IMR-90 (cell line): Measurements from ENCODE around the gene FAM171A1. TPM values are rescaled to one million over a fixed set of nuclear protein-coding genes. Genes with fewer than 3 reads are reported as not detected.

Experiments
- ATAC-seq: fragments of 200-7000 bp; cut with Tn5 transposase; 2 replicates; pipeline ENCODE4 v1.9.1; 2020; ENCODE audit warnings: low read depth, mild to moderate bottlenecking, moderate library complexity
- BruUV-seq: library from RNA; stranded (reverse); fragments of 400-500 nt; replicated peaks from 2 replicates; lab custom pipeline; 2021; lab: Mats Ljungman, UMichigan
- CTCF ChIA-PET: fragments of 300-600 bp; formaldehyde crosslinking; extraction: SDS; loops from one replicate; lab custom pipeline; 2021; ENCODE audit warnings: antibody characterized with exemption; lab: Yijun Ruan, JAX
- POLR2A ChIA-PET: fragments of 300-600 bp; sonication (Branson Sonifier 250); formaldehyde crosslinking; loops from one replicate; lab custom pipeline; 2022; ENCODE audit warnings: antibody characterized with exemption; ENCODE audit not compliant: unreplicated experiment; lab: Charles Lee
- DNase-seq: peaks from one replicate; pipeline ENCODE4 v3.0.0; 2013
- H2AFZ ChIP-seq: replicated peaks from 2 replicates; pipeline ENCODE3; 2013; ENCODE audit warnings: low read length, mild to moderate bottlenecking; ENCODE audit not compliant: poor library complexity
- H2AK5ac ChIP-seq: 2 replicates; pipeline ENCODE4 v1.6.1; 2013; ENCODE audit warnings: low read depth, low read length, inconsistent platforms
- H2AK9ac ChIP-seq: replicated peaks from 2 replicates; pipeline ENCODE3; 2013; ENCODE audit warnings: mild to moderate bottlenecking, low read depth, low read length, moderate library complexity; ENCODE audit not compliant: poor library complexity
- H2BK120ac ChIP-seq: 2 replicates; pipeline ENCODE4 v1.6.1; 2013; ENCODE audit warnings: low read depth, low read length, inconsistent platforms
- H2BK15ac ChIP-seq: 3 replicates; pipeline ENCODE4 v1.6.1; 2013; ENCODE audit warnings: low read depth, low read length, inconsistent platforms
- H2BK20ac ChIP-seq: 2 replicates; pipeline ENCODE4 v1.6.1; 2013; ENCODE audit warnings: low read depth, mild to moderate bottlenecking, inconsistent platforms, low read length, moderate library complexity
- H2BK5ac ChIP-seq: 2 replicates; pipeline ENCODE4 v1.6.1; 2013; ENCODE audit warnings: mild to moderate bottlenecking, low read depth, low read length, inconsistent platforms; ENCODE audit not compliant: poor library complexity, severe bottlenecking
- H3K14ac ChIP-seq: replicated peaks from 2 replicates; pipeline ENCODE4 v1.6.1; 2013; ENCODE audit warnings: low read depth, low read length, inconsistent platforms
- H3K18ac ChIP-seq: 2 replicates; pipeline ENCODE4 v1.6.1; 2013; ENCODE audit warnings: low read depth, low read length, control low read depth
- H3K23ac ChIP-seq: 2 replicates; pipeline ENCODE4 v1.6.1; 2013; ENCODE audit warnings: low read depth, low read length, inconsistent platforms
- H3K27ac ChIP-seq: 2 replicates; pipeline ENCODE4 v1.5.1; 2013; ENCODE audit warnings: mild to moderate bottlenecking, control low read depth, low read length; ENCODE audit not compliant: insufficient read depth
- H3K27me3 ChIP-seq: 2 replicates; pipeline ENCODE4 v1.6.1; 2013; ENCODE audit warnings: low read length; ENCODE audit not compliant: control insufficient read depth, insufficient read depth
- H3K36me3 ChIP-seq: 2 replicates; pipeline ENCODE4 v1.6.1; 2013; ENCODE audit warnings: low read length, mixed read lengths; ENCODE audit not compliant: control insufficient read depth, insufficient read depth
- H3K4ac ChIP-seq: 2 replicates; pipeline ENCODE4 v1.6.1; 2013; ENCODE audit warnings: low read depth, low read length, inconsistent platforms
- H3K4me1 ChIP-seq: 2 replicates; pipeline ENCODE4 v1.6.1; 2013; ENCODE audit warnings: low read length, mixed read lengths; ENCODE audit not compliant: control insufficient read depth, insufficient read depth
- H3K4me2 ChIP-seq: 2 replicates; pipeline ENCODE4 v1.6.1; 2013; ENCODE audit warnings: low read depth, mild to moderate bottlenecking, control low read depth, low read length, moderate library complexity
- H3K4me3 ChIP-seq: 2 replicates; pipeline ENCODE4 v1.5.1; 2013; ENCODE audit warnings: low read depth, mild to moderate bottlenecking, control low read depth, low read length, moderate library complexity; ENCODE audit not compliant: insufficient read depth
- H3K56ac ChIP-seq: 2 replicates; pipeline ENCODE4 v1.6.1; 2013; ENCODE audit warnings: low read length, inconsistent platforms; ENCODE audit not compliant: insufficient read depth; ENCODE audit errors: extremely low read depth
- H3K79me1 ChIP-seq, 2 experiments: 2 replicates each; pipeline ENCODE4 v1.6.1; 2013; ENCODE audit warnings: low read length in 2 of 2, inconsistent platforms in 1 of 2, low read depth in 1 of 2
- H3K9ac ChIP-seq: 2 replicates; pipeline ENCODE4 v1.6.1; 2013; ENCODE audit warnings: low read depth, low read length, control low read depth
- H3K9me1 ChIP-seq: 2 replicates; pipeline ENCODE4 v1.6.1; 2013; ENCODE audit warnings: low read length, inconsistent platforms; ENCODE audit not compliant: insufficient read depth
- H3K9me3 ChIP-seq: 2 replicates; pipeline ENCODE4 v1.6.1; 2013; ENCODE audit warnings: low read length; ENCODE audit not compliant: control insufficient read depth, insufficient read depth
- H4K20me1 ChIP-seq: 2 replicates; pipeline ENCODE4 v1.6.1; 2013; ENCODE audit warnings: low read length, inconsistent platforms; ENCODE audit not compliant: insufficient read depth
- H4K5ac ChIP-seq: 2 replicates; pipeline ENCODE4 v1.6.1; 2013; ENCODE audit warnings: mild to moderate bottlenecking, low read depth, low read length, control low read depth
- H4K8ac ChIP-seq, 2 experiments: 2 replicates each; pipeline ENCODE4 v1.6.1; 2013; ENCODE audit warnings: low read depth in 2 of 2, low read length in 2 of 2, control low read depth in 1 of 2, inconsistent platforms in 1 of 2
- H4K91ac ChIP-seq: 2 replicates; pipeline ENCODE4 v1.6.1; 2013; ENCODE audit warnings: low read depth, low read length, inconsistent platforms; ENCODE audit not compliant: insufficient read depth
- BHLHE40 ChIP-seq: fragments of 150-350 bp; IDR thresholded peaks from 2 replicates; pipeline ENCODE4 v1.6.1; 2016; ENCODE audit warnings: mild to moderate bottlenecking, low read depth, low read length
- CEBPB ChIP-seq: IDR thresholded peaks from 2 replicates; pipeline ENCODE4 v1.6.1; 2012; ENCODE audit warnings: low read depth, low read length, improper control_type of control experiment
- CHD1 ChIP-seq: IDR thresholded peaks from 2 replicates; pipeline ENCODE4 v1.6.1; 2012; ENCODE audit warnings: low read depth, low read length, improper control_type of control experiment
- FOS ChIP-seq: fragments of 150-350 bp; IDR thresholded peaks from 2 replicates; pipeline ENCODE4 v1.6.1; 2016; ENCODE audit warnings: low read depth, low read length
- MAFK ChIP-seq: IDR thresholded peaks from 2 replicates; pipeline ENCODE4 v1.6.1; 2012; ENCODE audit warnings: low read depth, low read length, improper control_type of control experiment
- MAZ ChIP-seq: IDR thresholded peaks from 2 replicates; pipeline ENCODE4 v1.6.1; 2012; ENCODE audit warnings: low read depth, mild to moderate bottlenecking, low read length, improper control_type of control experiment, moderate library complexity, borderline replicate concordance
- MXI1 ChIP-seq: IDR thresholded peaks from 2 replicates; pipeline ENCODE4 v1.6.1; 2012; ENCODE audit warnings: low read depth, mild to moderate bottlenecking, low read length, moderate library complexity, borderline replicate concordance
- NFE2L2 ChIP-seq: fragments of 150-350 bp; IDR thresholded peaks from 2 replicates; pipeline ENCODE4 v1.6.1; 2016; ENCODE audit warnings: low read depth, mild to moderate bottlenecking, low read length
- POLR2A ChIP-seq: IDR thresholded peaks from 2 replicates; pipeline ENCODE4 v1.6.1; 2012; ENCODE audit warnings: mild to moderate bottlenecking, low read depth, low read length
- RAD21 ChIP-seq: IDR thresholded peaks from 2 replicates; pipeline ENCODE4 v1.6.1; 2012; ENCODE audit warnings: low read length, improper control_type of control experiment
- RCOR1 ChIP-seq: IDR thresholded peaks from 2 replicates; pipeline ENCODE4 v1.6.1; 2012; ENCODE audit warnings: mild to moderate bottlenecking, low read length, improper control_type of control experiment; ENCODE audit not compliant: insufficient replicate concordance
- RFX5 ChIP-seq: IDR thresholded peaks from 2 replicates; pipeline ENCODE4 v1.8.0; 2012; ENCODE audit warnings: low read depth, mild to moderate bottlenecking, low read length, moderate library complexity
- SMC3 ChIP-seq: fragments of 150-350 bp; IDR thresholded peaks from 2 replicates; pipeline ENCODE4 v1.6.1; 2016; ENCODE audit warnings: low read depth, mild to moderate bottlenecking, antibody characterized with exemption, low read length, moderate library complexity
- WGBS, 2 experiments: methylation state at CpG; one replicate each; pipeline versions ENCODE4 v1.1.5 to v1.1.7; 2013; ENCODE audit warnings: missing lambda C conversion rate in 2 of 2; ENCODE audit not compliant: insufficient read length in 1 of 2; ENCODE audit errors: extremely low coverage in 2 of 2; 5-methylcytosine and 5-hydroxymethylcytosine counted together
- dilution Hi-C: fragments of 300-500 bp; cut with HindIII; formaldehyde crosslinking; loops from one replicate; pipeline ENCODE4 v1.14.3; 2018; ENCODE audit warnings: low sequenced_read_pairs; ENCODE audit not compliant: unreplicated experiment
- in situ Hi-C: fragments of 300-500 bp; cut with MboI; formaldehyde crosslinking; loops from 3 replicates; pipeline ENCODE4 v1.14.3; 2019; ENCODE audit warnings: low sequenced_read_pairs, inconsistent platforms, mixed read lengths
- intact Hi-C: fragments of 100-400 bp; cut with micrococcal nuclease; formaldehyde crosslinking; loops from 2 replicates; pipeline ENCODE4 v1.10.0; 2022
- polyA plus RNA-seq, 3 experiments: library from polyadenylated mRNA; depleted of rRNA; stranded (reverse); fragments of >200 nt; gene quantifications; 2 replicates each; pipeline ENCODE4 v1.2.3, GENCODE V29; 2012; ENCODE audit warnings: low replicate concordance in 1 of 3
- total RNA-seq: library from RNA; depleted of rRNA; stranded (reverse); fragments of >200 nt; gene quantifications from 2 replicates; pipeline ENCODE4 v1.2.3, GENCODE V29; 2012
- TF ChIP-seq, protein P1 (sequence below): conservative IDR thresholded peaks from 2 replicates; pipeline ENCODE4 v1.5.1; 2012; ENCODE audit warnings: mild to moderate bottlenecking, low read depth, low read length, improper control_type of control experiment
- TF ChIP-seq, protein P2 (sequence below): fragments of 150-350 bp; IDR thresholded peaks from 2 replicates; pipeline ENCODE4 v1.6.1; 2017; ENCODE audit warnings: mild to moderate bottlenecking, antibody characterized with exemption, low read length, low read depth
- TF ChIP-seq, protein P3 (sequence below): fragments of 150-350 bp; IDR thresholded peaks from 2 replicates; pipeline ENCODE4 v1.6.1; 2016; ENCODE audit warnings: low read depth, mild to moderate bottlenecking, low read length, moderate library complexity, borderline replicate concordance

Gene FAM171A1
- total and polyA plus RNA-seq, 2 of the 4 experiments (the other 2 are of a cell fraction) = 20.3 to 30.6 TPM

DNA sequence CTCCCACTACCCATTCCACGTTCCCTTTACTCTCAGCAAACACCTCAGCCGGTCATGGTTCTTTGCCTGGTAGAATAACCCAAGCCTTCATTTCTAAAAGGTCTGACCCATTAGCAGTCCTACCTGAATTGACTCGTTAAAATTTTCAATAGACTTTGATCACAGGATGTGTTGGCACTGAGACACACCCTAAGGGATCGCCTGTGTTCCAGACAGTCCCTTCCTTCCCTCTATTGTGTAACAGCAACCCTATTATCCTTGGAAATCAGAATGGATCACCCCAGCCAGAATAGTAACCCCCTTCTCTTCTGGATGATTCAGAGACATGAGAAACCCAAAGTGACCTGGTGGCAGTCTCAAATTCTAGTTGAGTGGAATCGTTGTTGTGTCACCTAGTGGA lies 20.4 kb upstream of the FAM171A1 start:
- intact Hi-C loops = no loop called here
- ATAC-seq (no peak), DNase-seq (no peak)
- in situ Hi-C loops = no loop called here
- no peak overlapping the region for H3K4me2 ChIP-seq
- H2BK5ac ChIP-seq = no peak overlapping the region
- ChIA-PET CTCF (no interaction called here), POLR2A (no interaction called here)
- no peaks in the 10 kb centered on the region for H3K79me1 ChIP-seq
- no TSS peak for BruUV-seq
- TF ChIP-seq NFE2L2 (no peak), CHD1 (no peak), POLR2A (no peak), MAZ (no peak), RAD21 (no peak), FOS (no peak), SMC3 (no peak), RCOR1 (no peak), MAFK (no peak), RFX5 (no peak), CEBPB (no peak), MXI1 (no peak), BHLHE40 (no peak)
- TF ChIP-seq, protein P1, sequence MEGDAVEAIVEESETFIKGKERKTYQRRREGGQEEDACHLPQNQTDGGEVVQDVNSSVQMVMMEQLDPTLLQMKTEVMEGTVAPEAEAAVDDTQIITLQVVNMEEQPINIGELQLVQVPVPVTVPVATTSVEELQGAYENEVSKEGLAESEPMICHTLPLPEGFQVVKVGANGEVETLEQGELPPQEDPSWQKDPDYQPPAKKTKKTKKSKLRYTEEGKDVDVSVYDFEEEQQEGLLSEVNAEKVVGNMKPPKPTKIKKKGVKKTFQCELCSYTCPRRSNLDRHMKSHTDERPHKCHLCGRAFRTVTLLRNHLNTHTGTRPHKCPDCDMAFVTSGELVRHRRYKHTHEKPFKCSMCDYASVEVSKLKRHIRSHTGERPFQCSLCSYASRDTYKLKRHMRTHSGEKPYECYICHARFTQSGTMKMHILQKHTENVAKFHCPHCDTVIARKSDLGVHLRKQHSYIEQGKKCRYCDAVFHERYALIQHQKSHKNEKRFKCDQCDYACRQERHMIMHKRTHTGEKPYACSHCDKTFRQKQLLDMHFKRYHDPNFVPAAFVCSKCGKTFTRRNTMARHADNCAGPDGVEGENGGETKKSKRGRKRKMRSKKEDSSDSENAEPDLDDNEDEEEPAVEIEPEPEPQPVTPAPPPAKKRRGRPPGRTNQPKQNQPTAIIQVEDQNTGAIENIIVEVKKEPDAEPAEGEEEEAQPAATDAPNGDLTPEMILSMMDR = no peak
- TF ChIP-seq, protein P2, sequence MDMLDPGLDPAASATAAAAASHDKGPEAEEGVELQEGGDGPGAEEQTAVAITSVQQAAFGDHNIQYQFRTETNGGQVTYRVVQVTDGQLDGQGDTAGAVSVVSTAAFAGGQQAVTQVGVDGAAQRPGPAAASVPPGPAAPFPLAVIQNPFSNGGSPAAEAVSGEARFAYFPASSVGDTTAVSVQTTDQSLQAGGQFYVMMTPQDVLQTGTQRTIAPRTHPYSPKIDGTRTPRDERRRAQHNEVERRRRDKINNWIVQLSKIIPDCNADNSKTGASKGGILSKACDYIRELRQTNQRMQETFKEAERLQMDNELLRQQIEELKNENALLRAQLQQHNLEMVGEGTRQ = no peak
- TF ChIP-seq, protein P3, sequence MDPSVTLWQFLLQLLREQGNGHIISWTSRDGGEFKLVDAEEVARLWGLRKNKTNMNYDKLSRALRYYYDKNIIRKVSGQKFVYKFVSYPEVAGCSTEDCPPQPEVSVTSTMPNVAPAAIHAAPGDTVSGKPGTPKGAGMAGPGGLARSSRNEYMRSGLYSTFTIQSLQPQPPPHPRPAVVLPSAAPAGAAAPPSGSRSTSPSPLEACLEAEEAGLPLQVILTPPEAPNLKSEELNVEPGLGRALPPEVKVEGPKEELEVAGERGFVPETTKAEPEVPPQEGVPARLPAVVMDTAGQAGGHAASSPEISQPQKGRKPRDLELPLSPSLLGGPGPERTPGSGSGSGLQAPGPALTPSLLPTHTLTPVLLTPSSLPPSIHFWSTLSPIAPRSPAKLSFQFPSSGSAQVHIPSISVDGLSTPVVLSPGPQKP = no peak
- no peaks in the 10 kb centered on the region for H3K36me3 ChIP-seq
- no peak overlapping the region for H3K27ac ChIP-seq
- 60% methylated on average over 1 of the region's 5 CpGs; no CpG with 5 or more reads in 1 of the 2 experiments for WGBS, 2 experiments
- no peak overlapping the region for H2AFZ ChIP-seq
- no peak overlapping the region for H3K9ac ChIP-seq
- H3K18ac ChIP-seq = no peak overlapping the region
- no peak overlapping the region for H3K4me3 ChIP-seq
- no peak overlapping the region for H3K23ac ChIP-seq
- no peak overlapping the region for H2AK9ac ChIP-seq
- no peak overlapping the region for H2BK15ac ChIP-seq
- H4K5ac ChIP-seq = no peak overlapping the region
- H3K9me1 ChIP-seq = 0 out of 2 replicates have a peak, but pooled peaks cover 2% of the 10 kb centered on the region
- H4K91ac ChIP-seq = no peak overlapping the region
- no peak overlapping the region for H2BK120ac ChIP-seq
- H3K56ac ChIP-seq = no peak overlapping the region
- dilution Hi-C loops = no loop called here
- H3K14ac ChIP-seq = no peak overlapping the region
- H3K4me1 ChIP-seq = no peaks in the 10 kb centered on the region
- no peaks in the 10 kb centered on the region for H3K9me3 ChIP-seq
- no peak overlapping the region for H3K4ac ChIP-seq
- H3K27me3 ChIP-seq = peaks cover 20% of the 10 kb centered on the region
- H4K8ac ChIP-seq = no peak overlapping the region
- no peaks in the 10 kb centered on the region; the same call in 1 of the 2 replicates for H4K20me1 ChIP-seq
- no peak overlapping the region for H2AK5ac ChIP-seq
- H2BK20ac ChIP-seq = no peak overlapping the region
